Measurements from ENCODE around the gene DOCK11. TPM values are rescaled to one million over a fixed set of nuclear protein-coding genes. Genes with fewer than 3 reads are reported as not detected.

DOCK11 gene
- total RNA-seq, 2 donors from 2014 or later: 3.1 to 3.4 TPM

- H3K4me3 ChIP-seq (ENCODE audit: low read length): no peak overlapping the region
- Mint-ChIP-seq H3K27ac (no peak overlapping the region), H3K4me3 (no peak overlapping the region), H3K36me3 (ENCODE audit: low read depth) (no peaks in the 10 kb centered on the region), H3K9me3 (peaks cover 53% of the 10 kb centered on the region), H3K4me1 (no peaks in the 10 kb centered on the region), H3K27me3 (ENCODE audit: insufficient read depth) (no peaks in the 10 kb centered on the region)
- H3K9ac ChIP-seq (ENCODE audit: extremely low read depth, low read length, poor library complexity, severe bottlenecking): no peak overlapping the region
- no peak for DNase-seq
- TF ChIP-seq, protein P1, sequence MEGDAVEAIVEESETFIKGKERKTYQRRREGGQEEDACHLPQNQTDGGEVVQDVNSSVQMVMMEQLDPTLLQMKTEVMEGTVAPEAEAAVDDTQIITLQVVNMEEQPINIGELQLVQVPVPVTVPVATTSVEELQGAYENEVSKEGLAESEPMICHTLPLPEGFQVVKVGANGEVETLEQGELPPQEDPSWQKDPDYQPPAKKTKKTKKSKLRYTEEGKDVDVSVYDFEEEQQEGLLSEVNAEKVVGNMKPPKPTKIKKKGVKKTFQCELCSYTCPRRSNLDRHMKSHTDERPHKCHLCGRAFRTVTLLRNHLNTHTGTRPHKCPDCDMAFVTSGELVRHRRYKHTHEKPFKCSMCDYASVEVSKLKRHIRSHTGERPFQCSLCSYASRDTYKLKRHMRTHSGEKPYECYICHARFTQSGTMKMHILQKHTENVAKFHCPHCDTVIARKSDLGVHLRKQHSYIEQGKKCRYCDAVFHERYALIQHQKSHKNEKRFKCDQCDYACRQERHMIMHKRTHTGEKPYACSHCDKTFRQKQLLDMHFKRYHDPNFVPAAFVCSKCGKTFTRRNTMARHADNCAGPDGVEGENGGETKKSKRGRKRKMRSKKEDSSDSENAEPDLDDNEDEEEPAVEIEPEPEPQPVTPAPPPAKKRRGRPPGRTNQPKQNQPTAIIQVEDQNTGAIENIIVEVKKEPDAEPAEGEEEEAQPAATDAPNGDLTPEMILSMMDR (conservative IDR thresholded peaks at IDR 0.05): no peak
- H3K27ac ChIP-seq (ENCODE audit: low read depth, low read length): no peak overlapping the region
- no peaks in the 10 kb centered on the region for H3K27me3 ChIP-seq (ENCODE audit: control insufficient read depth, insufficient read depth, low read length, poor library complexity, severe bottlenecking)
- H3K4me1 ChIP-seq (ENCODE audit: control insufficient read depth, insufficient read depth, low read length): no peaks in the 10 kb centered on the region
- no peaks in the 10 kb centered on the region for H3K36me3 ChIP-seq (ENCODE audit: control insufficient read depth, insufficient read depth, low read length)
- 93 to 100% methylated on average over 2 to 4 of the region's 4 CpGs for WGBS, 2 experiments (ENCODE audit: insufficient coverage in 1 of 2, insufficient read length in 1 of 2)
- H3K9me3 ChIP-seq (ENCODE audit: control insufficient read depth, low read length): no peaks in the 10 kb centered on the region
These were observed 9.0 kb downstream of the DOCK11 start for GRCh38 chrX:118504581-118504980.

- Histone ChIP-seq H3K36me3 (ENCODE audit: control insufficient read depth, insufficient read depth, low read length) (no peaks in the 10 kb centered on the region), H3K4me1 (ENCODE audit: control insufficient read depth, insufficient read depth, low read length) (no peaks in the 10 kb centered on the region)
- H3K4me3 Mint-ChIP-seq: no peak overlapping the region
These were observed 11.3 kb downstream of the DOCK11 start for GRCh38 chrX:118506805-118507480.

DNA sequence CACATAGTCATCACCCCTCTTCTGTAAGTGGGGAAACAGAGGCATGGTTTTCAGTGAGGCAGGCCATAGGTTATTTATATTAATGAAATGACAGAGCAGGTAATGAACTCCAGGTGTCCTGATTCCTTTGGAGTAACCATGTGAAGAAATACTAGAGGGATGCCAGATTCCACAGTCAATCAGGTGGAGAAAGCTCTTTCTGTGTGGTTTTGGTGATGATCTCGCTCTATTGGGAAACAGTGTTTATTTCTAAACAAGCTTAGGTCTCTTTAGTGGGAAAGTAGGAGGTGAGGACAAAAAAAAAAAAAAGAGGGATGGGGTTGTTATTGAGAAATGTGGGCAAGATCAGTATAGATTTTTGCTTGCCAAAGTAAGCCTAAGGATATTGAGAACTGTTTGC lies 12.2 kb downstream of the DOCK11 start:
- 92% methylated on average over 1 of the region's 1 CpG; no CpG with 5 or more reads in 1 of the 2 experiments for WGBS, 2 experiments (ENCODE audit: insufficient coverage in 1 of 2, insufficient read length in 1 of 2)
- Mint-ChIP-seq H3K27ac (no peak overlapping the region), H3K36me3 (ENCODE audit: low read depth) (no peaks in the 10 kb centered on the region), H3K4me1 (no peaks in the 10 kb centered on the region), H3K4me3 (no peak overlapping the region), H3K9me3 (peaks cover 61% of the 10 kb centered on the region), H3K27me3 (ENCODE audit: insufficient read depth) (no peaks in the 10 kb centered on the region)
- Histone ChIP-seq H3K4me1 (ENCODE audit: control insufficient read depth, insufficient read depth, low read length) (no peaks in the 10 kb centered on the region), H3K27ac (ENCODE audit: low read depth, low read length) (no peak overlapping the region), H3K9ac (ENCODE audit: extremely low read depth, low read length, poor library complexity, severe bottlenecking) (no peak overlapping the region), H3K27me3 (ENCODE audit: control insufficient read depth, insufficient read depth, low read length, poor library complexity, severe bottlenecking) (no peaks in the 10 kb centered on the region), H3K36me3 (ENCODE audit: control insufficient read depth, insufficient read depth, low read length) (no peaks in the 10 kb centered on the region), H3K4me3 (ENCODE audit: low read length) (no peak overlapping the region), H3K9me3 (ENCODE audit: control insufficient read depth, low read length) (no peaks in the 10 kb centered on the region)
- TF ChIP-seq, protein P1 (conservative IDR thresholded peaks at IDR 0.05): no peak
- no peak for DNase-seq

More at GRCh38 chrX:118506805-118507480, 11.3 kb downstream of the DOCK11 start:
- H3K27ac ChIP-seq (ENCODE audit: low read depth, low read length): no peak overlapping the region
- no peaks in the 10 kb centered on the region for H3K27me3 ChIP-seq (ENCODE audit: control insufficient read depth, insufficient read depth, low read length, poor library complexity, severe bottlenecking)
- DNase-seq: no peak
- H3K4me3 ChIP-seq (ENCODE audit: low read length): no peak overlapping the region
- 86 to 97% methylated on average over 4 to 11 of the region's 11 CpGs for WGBS, 2 experiments (ENCODE audit: insufficient coverage in 1 of 2, insufficient read length in 1 of 2)
- TF ChIP-seq, protein P1 (conservative IDR thresholded peaks at IDR 0.05): no peak
- Mint-ChIP-seq H3K4me1 (no peaks in the 10 kb centered on the region), H3K27ac (no peak overlapping the region), H3K36me3 (ENCODE audit: low read depth) (no peaks in the 10 kb centered on the region), H3K27me3 (ENCODE audit: insufficient read depth) (no peaks in the 10 kb centered on the region), H3K9me3 (peaks cover 63% of the 10 kb centered on the region)
- no peaks in the 10 kb centered on the region for H3K9me3 ChIP-seq (ENCODE audit: control insufficient read depth, low read length)
- no peak overlapping the region for H3K9ac ChIP-seq (ENCODE audit: extremely low read depth, low read length, poor library complexity, severe bottlenecking)
